GM12878 (cell line): ENCODE results near the gene GPLD1. TPM values are rescaled to one million over a fixed set of nuclear protein-coding genes. Genes with fewer than 3 reads are reported as not detected.

Experiments
- ATAC-seq: fragments of 200-7000 bp; cut with Tn5 transposase; 3 replicates; pipeline ENCODE4 v1.9.1; 2020; ENCODE audit warnings: mild to moderate bottlenecking, moderate library complexity
- BruUV-seq: library from RNA; stranded (reverse); fragments of 400-500 nt; replicated peaks from 2 replicates; lab custom pipeline; 2021; lab: Mats Ljungman, UMichigan
- CTCF ChIA-PET: fragments of 300-600 bp; sonication (Branson Sonifier 250); formaldehyde crosslinking; extraction: SDS; loops from one replicate; lab custom pipeline; 2021; ENCODE audit warnings: inconsistent platforms; lab: Yijun Ruan, JAX
- POLR2A ChIA-PET: fragments of 350-600 bp; formaldehyde crosslinking; extraction: SDS; loops from one replicate; lab custom pipeline; 2021; ENCODE audit warnings: inconsistent platforms; lab: Charles Lee
- RAD21 ChIA-PET: fragments of 300-600 bp; sonication (Branson Sonifier 250); formaldehyde crosslinking; loops from one replicate; lab custom pipeline; 2023; ENCODE audit warnings: antibody characterized with exemption; ENCODE audit not compliant: unreplicated experiment; lab: Charles Lee
- SMC1A ChIA-PET: fragments of 300-600 bp; sonication (Branson Sonifier 250); formaldehyde crosslinking; loops from one replicate; lab custom pipeline; 2023; ENCODE audit not compliant: unreplicated experiment, uncharacterized antibody; lab: Charles Lee
- DNase-seq: peaks from one replicate; pipeline ENCODE4 v3.0.0-alpha.2; 2011; ENCODE audit warnings: low read depth, low spot score
- FAIRE-seq: peaks from 3 replicates; lab custom pipeline; 2011; peaks lifted over from hg19 to GRCh38; lab: Jason Lieb, UNC
- H2AFZ ChIP-seq: 2 replicates; pipeline ENCODE4 v1.6.0; 2011; ENCODE audit warnings: low read depth, low read length, control low read depth; ENCODE audit not compliant: control insufficient read depth
- H3K27ac ChIP-seq: 2 replicates; pipeline ENCODE4 v1.5.1; 2011; ENCODE audit warnings: control low read depth; ENCODE audit not compliant: control insufficient read depth, insufficient read depth
- H3K27me3 ChIP-seq, 2 experiments: replicated peaks in 1 of 2; 2 replicates each; pipeline versions ENCODE4 v1.6.0 to v1.6.1; 2011; ENCODE audit warnings: low read length in 1 of 2; ENCODE audit not compliant: control insufficient read depth in 2 of 2, insufficient read depth in 2 of 2
- H3K36me3 ChIP-seq, 2 experiments: 2 replicates each; pipeline ENCODE4 v1.5.1; 2011; ENCODE audit warnings: low read length in 1 of 2; ENCODE audit not compliant: control insufficient read depth in 2 of 2, insufficient read depth in 2 of 2
- H3K4me1 ChIP-seq: 2 replicates; pipeline ENCODE4 v1.6.1; 2011; ENCODE audit warnings: mild to moderate bottlenecking, low read length, moderate library complexity, mixed read lengths; ENCODE audit not compliant: control insufficient read depth, insufficient read depth
- H3K4me2 ChIP-seq: 2 replicates; pipeline ENCODE4 v1.6.0; 2011; ENCODE audit warnings: control low read depth; ENCODE audit not compliant: control insufficient read depth, insufficient read depth
- H3K4me3 ChIP-seq: fragments of 200-600 bp; sonication (generic); 2 replicates; pipeline ENCODE4 v1.5.1; 2016
- H3K79me2 ChIP-seq: 2 replicates; pipeline ENCODE4 v1.6.0; 2011; ENCODE audit warnings: low read length; ENCODE audit not compliant: control insufficient read depth, insufficient read depth
- H3K9ac ChIP-seq: 2 replicates; pipeline ENCODE4 v1.8.0; 2011; ENCODE audit warnings: low read length, control low read depth, mixed read lengths; ENCODE audit not compliant: control insufficient read depth, insufficient read depth
- H3K9me3 ChIP-seq: replicated peaks from 3 replicates; pipeline ENCODE4 v1.5.1; 2011; ENCODE audit warnings: mild to moderate bottlenecking, low read length; ENCODE audit not compliant: control insufficient read depth, insufficient read depth
- H4K20me1 ChIP-seq: 2 replicates; pipeline ENCODE4 v1.6.0; 2011; ENCODE audit not compliant: control insufficient read depth, insufficient read depth
- ATF7 ChIP-seq: fragments of 450-650 bp; IDR thresholded peaks from 2 replicates; pipeline ENCODE4 v1.6.1; 2016; ENCODE audit warnings: low read depth, mild to moderate bottlenecking
- CEBPB ChIP-seq, 2 experiments: fragments of 150-350 bp in 1 of 2; IDR thresholded peaks; 2 replicates each; pipeline ENCODE4 v1.6.1; 2012 to 2014; ENCODE audit warnings: low read depth in 2 of 2, low read length in 2 of 2, borderline replicate concordance in 1 of 2, inconsistent platforms in 1 of 2
- CREB1 ChIP-seq: IDR thresholded peaks from 2 replicates; pipeline ENCODE4 v1.6.1; 2012; ENCODE audit warnings: low read depth, mild to moderate bottlenecking, inconsistent platforms
- E4F1 ChIP-seq: fragments of 450-650 bp; IDR thresholded peaks from 2 replicates; pipeline ENCODE4 v1.6.1; 2018; ENCODE audit warnings: borderline replicate concordance, mild to moderate bottlenecking; ENCODE audit not compliant: partially characterized antibody
- EZH2 ChIP-seq: IDR thresholded peaks from 2 replicates; pipeline ENCODE4 v1.6.1; 2012; ENCODE audit warnings: low read depth, mild to moderate bottlenecking, control low read depth, inconsistent platforms, low read length, borderline replicate concordance; ENCODE audit not compliant: control insufficient read depth
- FOXK2 ChIP-seq: fragments of 450-650 bp; IDR thresholded peaks from 2 replicates; pipeline ENCODE4 v1.6.1; 2017; ENCODE audit warnings: mild to moderate bottlenecking, moderate library complexity
- MLLT1 ChIP-seq: fragments of 450-650 bp; IDR thresholded peaks from 2 replicates; pipeline ENCODE4 v1.6.1; 2016; ENCODE audit warnings: mild to moderate bottlenecking
- MTA2 ChIP-seq: fragments of 450-650 bp; IDR thresholded peaks from 2 replicates; pipeline ENCODE4 v1.6.1; 2016; ENCODE audit warnings: low read depth, mild to moderate bottlenecking, moderate library complexity
- MYB ChIP-seq: fragments of 150-350 bp; IDR thresholded peaks from 2 replicates; pipeline ENCODE4 v1.6.1; 2014; ENCODE audit warnings: mild to moderate bottlenecking, low read depth, low read length, borderline replicate concordance
- NFYB ChIP-seq: IDR thresholded peaks from 2 replicates; pipeline ENCODE4 v1.6.1; 2011; ENCODE audit warnings: low read depth, mild to moderate bottlenecking, low read length, improper control_type of control experiment, moderate library complexity; ENCODE audit not compliant: insufficient read depth
- POU2F2 ChIP-seq: IDR thresholded peaks from 3 replicates; pipeline ENCODE4 v1.6.1; 2011; ENCODE audit warnings: low read depth, mild to moderate bottlenecking, low read length, borderline replicate concordance
- RUNX3 ChIP-seq: IDR thresholded peaks from 2 replicates; pipeline ENCODE4 v1.6.1; 2012; ENCODE audit warnings: low read length, inconsistent platforms
- SIX5 ChIP-seq: IDR thresholded peaks from 2 replicates; pipeline ENCODE4 v1.6.1; 2011; ENCODE audit warnings: mild to moderate bottlenecking, low read depth, low read length, moderate library complexity; ENCODE audit not compliant: severe bottlenecking
- STAT1 ChIP-seq: fragments of 450-650 bp; conservative IDR thresholded peaks from 2 replicates; pipeline ENCODE4 v1.6.1; 2014; ENCODE audit warnings: antibody characterized with exemption, mild to moderate bottlenecking
- ZBED1 ChIP-seq: IDR thresholded peaks from 2 replicates; pipeline ENCODE4 v1.6.1; 2016; ENCODE audit warnings: borderline replicate concordance
- ZSCAN29 ChIP-seq: fragments of 450-650 bp; IDR thresholded peaks from 2 replicates; pipeline ENCODE4 v1.6.1; 2017; ENCODE audit warnings: mild to moderate bottlenecking, moderate library complexity
- ZZZ3 ChIP-seq: IDR thresholded peaks from 2 replicates; pipeline ENCODE4 v1.6.1; 2011; ENCODE audit warnings: low read depth; ENCODE audit not compliant: control insufficient read depth, insufficient read length
- WGBS: methylation state at CpG from one replicate; pipeline ENCODE4 v1.1.6; 2016; ENCODE audit warnings: low lambda C conversion rate; ENCODE audit not compliant: insufficient replicate concordance, insufficient coverage; ENCODE audit errors: missing lambda C conversion rate; 5-methylcytosine and 5-hydroxymethylcytosine counted together
- in situ Hi-C: fragments of 300-500 bp; cut with MboI; formaldehyde crosslinking; loops from 9 replicates; pipeline ENCODE4 v1.14.3; 2018; ENCODE audit warnings: mixed read lengths
- intact Hi-C: fragments of 100-400 bp; cut with micrococcal nuclease; formaldehyde crosslinking; loops from one replicate; pipeline ENCODE4 v1.14.2; 2022; ENCODE audit not compliant: unreplicated experiment
- polyA plus RNA-seq, 11 experiments: library from polyadenylated mRNA; depleted of rRNA in 4 of 11; unstranded in 6 of 11; stranded (reverse) in 5 of 11; fragments of >200 nt; fragmentation: Nextera tagmentation in 4 of 11; fragmentation: Illumina TruSeq in 1 of 11; extraction: Ambion mirVana in 4 of 11; extraction: Trizol in 1 of 11; gene quantifications; 1 replicate in 1 of 11; 2 replicates in 10 of 11; pipeline versions ENCODE4 v1.2.1 to v1.2.3, GENCODE V29; 2011 to 2016; ENCODE audit warnings: inconsistent platforms in 2 of 11, missing spikeins in 2 of 11, low read depth in 1 of 11
- total RNA-seq, 4 experiments: library from RNA; depleted of rRNA in 3 of 4; stranded (reverse); fragments of >200 nt in 3 of 4; fragmentation: Illumina TruSeq in 1 of 4; extraction: Trizol in 1 of 4; gene quantifications; 2 replicates each; pipeline versions ENCODE4 v1.2.1 to v1.2.3, GENCODE V29; 2013 to 2021
- TF ChIP-seq, protein P1 (sequence below): fragments of 450-650 bp; conservative IDR thresholded peaks from 2 replicates; pipeline ENCODE4 v1.6.1; 2017; ENCODE audit warnings: mild to moderate bottlenecking, moderate library complexity

GPLD1 gene
- total and polyA plus RNA-seq, 10 of the 15 experiments (the other 5 are each of a cell fraction or from before 2014, with no cell fraction given) = 0.04 to 1.0 (median 0.69) TPM

- RAD21 ChIA-PET = no interaction called here
Measured at GRCh38 chr6:24537771-24538385, 48.5 kb upstream of the GPLD1 start.

More at GRCh38 chr6:24537771-24538385, 48.5 kb upstream of the GPLD1 start:
- no peak for DNase-seq
- no peak overlapping the region for H3K4me3 ChIP-seq
- no peak for ATAC-seq
- H3K79me2 ChIP-seq = no peaks in the 10 kb centered on the region
- ChIA-PET SMC1A (interaction anchor here (0.7 to 1.5 kb wide), 4 partner anchors 8 to 14 kb away, joined by 3 to 4 read pairs (median 4); no protein-coding TSS in a partner anchor), POLR2A (no interaction called here), CTCF (interaction anchor here (0.6 to 1.8 kb wide), 6 partner anchors 12 to 733 kb away, joined by 3 to 6 read pairs (median 4); no protein-coding TSS in a partner anchor)
- WGBS = 92% methylated on average over 8 of the region's 8 CpGs
- H4K20me1 ChIP-seq = no peaks in the 10 kb centered on the region
- H2AFZ ChIP-seq = no peak overlapping the region
- H3K4me2 ChIP-seq = no peak overlapping the region
- BruUV-seq = no TSS peak
- in situ Hi-C loops (no loop called here), intact Hi-C loops (no loop called here)
- H3K9ac ChIP-seq = no peak overlapping the region
- TF ChIP-seq CREB1 (no peak), ZBED1 (no peak), E4F1 (no peak), ZZZ3 (no peak), RUNX3 (no peak), MYB (no peak), NFYB (no peak), SIX5 (no peak), EZH2 (no peak), ZSCAN29 (no peak), POU2F2 (no peak), CEBPB (IDR thresholded peaks at IDR 0.05; ENCODE audit: borderline replicate concordance in 1 of 2, low read depth in 2 of 2, low read length in 2 of 2) (no peak), FOXK2 (no peak), MLLT1 (no peak), MTA2 (no peak), ATF7 (no peak), STAT1 (no peak)
- TF ChIP-seq, protein P1, sequence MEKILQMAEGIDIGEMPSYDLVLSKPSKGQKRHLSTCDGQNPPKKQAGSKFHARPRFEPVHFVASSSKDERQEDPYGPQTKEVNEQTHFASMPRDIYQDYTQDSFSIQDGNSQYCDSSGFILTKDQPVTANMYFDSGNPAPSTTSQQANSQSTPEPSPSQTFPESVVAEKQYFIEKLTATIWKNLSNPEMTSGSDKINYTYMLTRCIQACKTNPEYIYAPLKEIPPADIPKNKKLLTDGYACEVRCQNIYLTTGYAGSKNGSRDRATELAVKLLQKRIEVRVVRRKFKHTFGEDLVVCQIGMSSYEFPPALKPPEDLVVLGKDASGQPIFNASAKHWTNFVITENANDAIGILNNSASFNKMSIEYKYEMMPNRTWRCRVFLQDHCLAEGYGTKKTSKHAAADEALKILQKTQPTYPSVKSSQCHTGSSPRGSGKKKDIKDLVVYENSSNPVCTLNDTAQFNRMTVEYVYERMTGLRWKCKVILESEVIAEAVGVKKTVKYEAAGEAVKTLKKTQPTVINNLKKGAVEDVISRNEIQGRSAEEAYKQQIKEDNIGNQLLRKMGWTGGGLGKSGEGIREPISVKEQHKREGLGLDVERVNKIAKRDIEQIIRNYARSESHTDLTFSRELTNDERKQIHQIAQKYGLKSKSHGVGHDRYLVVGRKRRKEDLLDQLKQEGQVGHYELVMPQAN = no peak
- H3K4me1 ChIP-seq = no peaks in the 10 kb centered on the region
- FAIRE-seq = no peak
- no peak overlapping the region for H3K27ac ChIP-seq
- no peaks in the 10 kb centered on the region for H3K36me3 ChIP-seq
- no peaks in the 10 kb centered on the region for H3K27me3 ChIP-seq
- H3K9me3 ChIP-seq = no peaks in the 10 kb centered on the region
